AG04449 (cell line): ENCODE results near the gene UGDH.

Experiments used
- CTCF ChIA-PET: fragments of 350-600 bp; formaldehyde crosslinking; extraction: SDS; loops from one replicate; lab custom pipeline; 2021; ENCODE audit warnings: antibody characterized with exemption; lab: Yijun Ruan, JAX
- POLR2A ChIA-PET: fragments of 400-600, 350-600 bp; formaldehyde crosslinking; extraction: SDS; loops from one replicate; lab custom pipeline; 2020; ENCODE audit warnings: antibody characterized with exemption, inconsistent platforms; lab: Yijun Ruan, JAX
- DNase-seq: peaks from one replicate; pipeline ENCODE4 v3.0.0-alpha.2; 2010; ENCODE audit warnings: low read depth, low spot score
- H3K4me3 ChIP-seq: 2 replicates; pipeline ENCODE4 v1.5.1; 2011; ENCODE audit warnings: low read depth, mild to moderate bottlenecking, control low read depth, low read length
- TF ChIP-seq, protein P1 (sequence below): IDR thresholded peaks from one replicate; pipeline ENCODE4 v1.5.1; 2011; ENCODE audit warnings: mild to moderate bottlenecking, moderate library complexity, low read length, control low read depth, inconsistent platforms; ENCODE audit not compliant: insufficient read depth; ENCODE audit errors: missing control alignments

Gene UGDH

DNA sequence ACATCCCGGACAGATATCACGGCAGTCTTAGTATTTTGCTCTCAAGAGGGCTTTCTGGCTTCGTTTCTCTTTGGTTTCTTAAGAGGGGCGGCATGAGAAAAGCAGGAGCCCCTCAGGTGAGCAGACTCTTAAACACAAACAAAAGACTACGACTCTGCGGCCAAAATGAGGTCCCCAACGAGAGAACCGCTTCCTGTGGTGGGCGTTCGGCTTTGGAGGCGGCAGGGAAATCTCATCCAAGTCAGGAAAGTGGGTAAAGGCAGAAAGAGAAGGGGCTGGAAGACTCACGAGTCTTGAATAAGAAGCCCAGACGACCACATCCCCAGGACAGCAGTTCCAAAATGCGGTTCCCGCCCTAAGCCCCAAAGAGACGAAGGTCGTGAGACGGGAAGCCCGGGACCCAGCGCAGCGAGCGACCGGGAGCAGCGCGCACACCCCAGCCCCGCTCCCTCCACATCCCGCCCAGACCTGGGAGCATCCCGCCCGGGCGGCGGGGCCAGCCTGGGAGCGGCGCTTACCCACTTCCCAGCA, 409 bp downstream of the UGDH start:
- CTCF ChIA-PET: interaction anchor here (0.7 to 5.0 kb wide), 5 partner anchors 12 to 451 kb away, joined by 3 to 21 read pairs (median 4); no protein-coding TSS in a partner anchor
- TF ChIP-seq, protein P1, sequence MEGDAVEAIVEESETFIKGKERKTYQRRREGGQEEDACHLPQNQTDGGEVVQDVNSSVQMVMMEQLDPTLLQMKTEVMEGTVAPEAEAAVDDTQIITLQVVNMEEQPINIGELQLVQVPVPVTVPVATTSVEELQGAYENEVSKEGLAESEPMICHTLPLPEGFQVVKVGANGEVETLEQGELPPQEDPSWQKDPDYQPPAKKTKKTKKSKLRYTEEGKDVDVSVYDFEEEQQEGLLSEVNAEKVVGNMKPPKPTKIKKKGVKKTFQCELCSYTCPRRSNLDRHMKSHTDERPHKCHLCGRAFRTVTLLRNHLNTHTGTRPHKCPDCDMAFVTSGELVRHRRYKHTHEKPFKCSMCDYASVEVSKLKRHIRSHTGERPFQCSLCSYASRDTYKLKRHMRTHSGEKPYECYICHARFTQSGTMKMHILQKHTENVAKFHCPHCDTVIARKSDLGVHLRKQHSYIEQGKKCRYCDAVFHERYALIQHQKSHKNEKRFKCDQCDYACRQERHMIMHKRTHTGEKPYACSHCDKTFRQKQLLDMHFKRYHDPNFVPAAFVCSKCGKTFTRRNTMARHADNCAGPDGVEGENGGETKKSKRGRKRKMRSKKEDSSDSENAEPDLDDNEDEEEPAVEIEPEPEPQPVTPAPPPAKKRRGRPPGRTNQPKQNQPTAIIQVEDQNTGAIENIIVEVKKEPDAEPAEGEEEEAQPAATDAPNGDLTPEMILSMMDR: no peak

DNA sequence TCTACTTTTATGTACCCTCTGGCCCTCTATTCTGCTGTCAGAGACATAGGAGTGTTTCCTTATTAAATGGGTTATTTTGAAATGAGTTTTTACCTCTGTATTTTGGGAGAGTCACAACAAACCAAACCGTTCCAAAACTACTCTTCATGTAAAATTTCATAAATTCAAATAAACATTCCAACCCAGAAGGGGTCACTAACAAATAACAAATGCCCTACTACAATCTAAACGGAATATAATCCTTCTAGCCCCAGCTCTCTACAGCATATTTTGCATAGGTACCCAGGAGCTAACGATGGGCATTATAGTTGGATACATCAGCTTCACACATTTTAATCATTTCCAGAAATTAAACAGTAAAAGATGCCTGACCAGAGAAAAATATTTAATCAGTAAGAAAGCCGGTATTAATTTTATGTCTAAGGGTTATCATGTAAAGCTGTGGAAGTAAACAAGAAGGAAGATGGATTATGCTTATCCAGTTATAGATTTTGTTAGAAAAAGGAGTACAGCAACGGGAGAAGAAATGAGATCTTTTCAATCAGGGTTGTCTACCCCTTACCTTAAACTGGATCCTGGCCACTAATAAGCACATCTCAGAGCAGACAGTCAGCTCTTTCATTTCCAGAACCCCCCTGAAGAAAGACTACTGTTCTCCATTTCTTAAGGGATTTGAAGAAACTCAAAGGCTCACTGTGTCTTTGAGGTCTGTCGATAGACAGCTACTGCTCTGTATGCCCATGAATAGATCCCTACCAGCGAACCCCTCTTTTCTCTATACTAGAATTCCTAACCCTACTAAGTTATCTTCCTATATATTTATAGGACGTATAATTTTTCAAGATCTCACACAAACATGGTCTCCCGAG, 1.2 kb downstream of the UGDH start:
- no peak for DNase-seq
- POLR2A ChIA-PET: interaction anchor here (0.6 to 3.7 kb wide), 6 partner anchors 22 to 172 kb away, joined by 3 to 87 read pairs (median 5); partner anchors contain the start of genes SMIM14 and UBE2K
- peak overlapping the region; percentile 93 for H3K4me3 ChIP-seq
- CTCF ChIA-PET: interaction anchor here (1.0 to 5.0 kb wide), 4 partner anchors 32 to 452 kb away, joined by 3 to 21 read pairs (median 4); no protein-coding TSS in a partner anchor
- TF ChIP-seq, protein P1: no peak

More for the DNA sequence above, 409 bp downstream of the UGDH start:
- no peak for DNase-seq
- POLR2A ChIA-PET: interaction anchor here (0.6 to 3.7 kb wide), 31 partner anchors 10 to 171 kb away, joined by 3 to 87 read pairs (median 4); partner anchors contain the start of genes LIAS, RPL9, SMIM14 and UBE2K
- peak overlapping the region; percentile 93 for H3K4me3 ChIP-seq

DNA sequence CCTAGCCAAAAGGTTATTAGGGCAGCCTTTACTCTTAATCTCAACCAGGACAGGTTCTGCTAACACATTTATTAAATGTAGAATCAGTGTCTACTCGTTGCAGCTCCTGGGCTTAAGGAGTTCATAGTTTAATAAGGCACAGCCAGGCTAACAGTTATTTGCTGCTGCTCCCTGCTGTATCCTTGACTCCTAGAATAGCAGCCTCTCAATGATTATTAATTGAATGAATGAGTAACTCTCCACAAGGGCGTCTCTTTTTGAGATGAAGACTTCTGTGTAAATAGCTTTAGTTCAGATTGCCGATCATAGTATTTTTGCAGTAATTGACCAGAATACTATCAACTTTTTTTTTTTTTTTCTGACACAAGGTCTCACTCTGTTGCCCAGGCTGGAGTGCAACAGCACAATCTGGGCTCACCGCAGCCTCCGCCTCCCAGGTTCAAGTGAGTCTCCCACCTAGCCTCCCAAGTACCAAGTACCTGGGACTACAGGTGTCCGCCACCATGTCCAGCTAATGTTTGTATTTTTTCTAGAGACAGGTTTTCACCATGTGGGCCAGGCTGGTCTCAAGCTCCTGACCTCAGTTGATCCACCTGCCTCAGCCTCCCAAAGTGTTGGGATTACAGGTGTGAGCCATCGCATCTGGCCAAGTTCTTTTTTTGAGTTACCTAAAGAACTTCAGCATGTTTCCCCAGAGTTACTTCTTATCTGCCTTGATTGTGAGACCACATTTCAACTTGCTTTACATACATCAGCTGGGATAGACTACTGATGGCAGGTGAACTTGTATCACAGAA, 2.9 kb downstream of the UGDH start:
- H3K4me3 ChIP-seq: peak overlapping the region; percentile 6; the same call in 1 of the 2 replicates
- CTCF ChIA-PET: interaction anchor here (1.0 to 5.0 kb wide), 4 partner anchors 12 to 454 kb away, joined by 3 to 21 read pairs (median 6); partner anchors contain the start of gene PDS5A
- DNase-seq: no peak
- TF ChIP-seq, protein P1: no peak
- POLR2A ChIA-PET: interaction anchor here (0.6 to 3.7 kb wide), 3 partner anchors 18 to 114 kb away, joined by 3 to 87 read pairs (median 4); partner anchors contain the start of gene SMIM14

DNA sequence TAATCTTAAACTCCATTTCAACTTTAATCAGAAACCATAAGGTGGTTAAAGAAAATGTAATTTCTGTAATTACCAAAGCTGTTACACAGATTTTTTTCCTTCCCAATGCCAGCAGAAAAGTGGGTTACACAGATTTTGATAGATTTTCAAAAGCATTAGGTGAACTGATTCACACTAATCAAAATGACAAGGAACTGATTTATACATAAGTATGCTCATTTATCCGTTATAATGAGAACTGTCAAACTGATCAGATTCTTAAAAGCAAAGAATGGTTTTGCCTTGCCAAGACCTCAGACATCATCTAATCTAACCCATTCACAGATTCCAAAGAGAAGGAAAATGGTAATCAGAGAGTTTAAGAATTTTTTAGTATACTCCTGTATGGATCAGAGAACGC, 5.2 kb downstream of the UGDH start:
- CTCF ChIA-PET: interaction anchor here (0.5 to 1.3 kb wide), 5 partner anchors 14 to 184 kb away, joined by 3 read pairs; no protein-coding TSS in a partner anchor
- POLR2A ChIA-PET: no interaction called here
- TF ChIP-seq, protein P1: no peak
- no peak overlapping the region; the same call in 1 of the 2 replicates for H3K4me3 ChIP-seq
- no peak for DNase-seq

DNA sequence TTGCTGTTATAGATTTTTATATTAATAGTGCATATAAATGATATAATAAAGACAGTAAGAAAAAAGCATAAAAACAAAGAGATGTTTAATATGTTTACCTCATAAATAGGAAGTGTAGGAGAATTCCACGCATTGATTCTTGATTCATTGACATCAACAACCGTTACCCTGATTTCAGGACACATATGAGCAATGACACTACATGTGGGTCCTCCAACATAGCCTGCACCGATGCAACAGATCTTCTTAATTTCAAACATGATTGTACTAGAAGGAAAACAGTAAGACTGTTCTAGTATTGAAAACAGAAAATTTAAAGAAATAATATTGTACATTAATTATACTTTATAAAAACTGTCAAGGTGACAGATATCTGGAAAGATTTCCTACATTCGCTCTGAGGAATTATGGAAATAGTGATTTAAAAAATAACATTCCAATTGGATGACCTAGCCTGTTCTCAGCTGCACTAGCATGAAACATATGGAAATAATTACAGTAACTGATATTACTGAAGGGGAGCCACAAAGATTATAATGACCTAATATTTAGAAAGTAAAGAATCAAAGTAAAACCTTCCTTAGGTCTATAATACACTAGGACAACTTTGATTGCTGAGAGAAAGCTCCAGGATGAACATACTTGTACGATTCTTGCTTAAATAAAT, 5.9 kb downstream of the UGDH start:
- peak overlapping the region; percentile 21; the same call in 1 of the 2 replicates for H3K4me3 ChIP-seq
- ChIA-PET CTCF (interaction anchor here (0.5 to 2.0 kb wide), 5 partner anchors 12 to 185 kb away, joined by 3 to 8 read pairs (median 3); no protein-coding TSS in a partner anchor), POLR2A (no interaction called here)
- no peak for DNase-seq
- TF ChIP-seq, protein P1: no peak
